Prostate gland (tissue), 2 donors: ENCODE data around the gene CSTF3.
"Not testable (repeated sequence)": the region's sequence is repeated elsewhere in the genome, so short reads cannot be mapped to it uniquely, and the experiment has no call there.

Experiments
- CTCF ChIP-seq, 4 experiments: fragments of 200-600 bp in 2 of 4; fragments of 450-650 bp in 2 of 4; sonication (generic) in 2 of 4; IDR thresholded peaks; 1 replicate in 3 of 4; 2 replicates in 1 of 4; pipeline ENCODE4 v1.5.1; 2016 to 2019; ENCODE audit warnings: antibody characterized with exemption in 4 of 4, mild to moderate bottlenecking in 2 of 4, moderate library complexity in 2 of 4
- POLR2A ChIP-seq: fragments of 450-650 bp; IDR thresholded peaks from one replicate; pipeline ENCODE4 v1.6.1; 2016; ENCODE audit warnings: antibody characterized with exemption, mild to moderate bottlenecking
- POLR2AphosphoS5 ChIP-seq: sonication (generic); formaldehyde crosslinking; IDR thresholded peaks from one replicate; pipeline ENCODE4 v1.6.1; 2017; ENCODE audit warnings: antibody characterized with exemption

GRCh38 chr11:33176760-33177159 lies 15.5 kb upstream of the CSTF3 start:
- TF ChIP-seq POLR2AphosphoS5; CTCF (IDR thresholded peaks at IDR 0.05); POLR2A: not testable (repeated sequence)
